ENCODE results near the gene PKD1.
"Not testable (repeated sequence)": the region's sequence is repeated elsewhere in the genome, so short reads cannot be mapped to it uniquely, and the experiment has no call there.

DNA sequence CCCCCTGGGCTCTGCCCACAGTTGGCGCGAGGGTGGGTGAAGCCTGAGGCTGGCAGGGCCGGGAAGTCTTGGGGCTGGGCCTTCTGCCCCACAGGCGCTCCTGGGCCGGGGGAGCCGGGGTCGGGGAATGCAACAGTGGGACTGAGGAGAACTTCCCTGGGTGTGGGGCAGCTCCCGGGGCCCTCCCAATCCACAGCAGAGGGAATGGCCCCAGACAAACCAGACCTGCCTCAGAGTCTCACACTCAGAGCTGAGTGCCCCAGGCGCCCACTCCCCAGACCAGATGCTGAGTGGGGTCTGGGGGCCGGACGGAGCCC, 11.4 kb downstream of the PKD1 start:
- TF ChIP-seq, protein P1, sequence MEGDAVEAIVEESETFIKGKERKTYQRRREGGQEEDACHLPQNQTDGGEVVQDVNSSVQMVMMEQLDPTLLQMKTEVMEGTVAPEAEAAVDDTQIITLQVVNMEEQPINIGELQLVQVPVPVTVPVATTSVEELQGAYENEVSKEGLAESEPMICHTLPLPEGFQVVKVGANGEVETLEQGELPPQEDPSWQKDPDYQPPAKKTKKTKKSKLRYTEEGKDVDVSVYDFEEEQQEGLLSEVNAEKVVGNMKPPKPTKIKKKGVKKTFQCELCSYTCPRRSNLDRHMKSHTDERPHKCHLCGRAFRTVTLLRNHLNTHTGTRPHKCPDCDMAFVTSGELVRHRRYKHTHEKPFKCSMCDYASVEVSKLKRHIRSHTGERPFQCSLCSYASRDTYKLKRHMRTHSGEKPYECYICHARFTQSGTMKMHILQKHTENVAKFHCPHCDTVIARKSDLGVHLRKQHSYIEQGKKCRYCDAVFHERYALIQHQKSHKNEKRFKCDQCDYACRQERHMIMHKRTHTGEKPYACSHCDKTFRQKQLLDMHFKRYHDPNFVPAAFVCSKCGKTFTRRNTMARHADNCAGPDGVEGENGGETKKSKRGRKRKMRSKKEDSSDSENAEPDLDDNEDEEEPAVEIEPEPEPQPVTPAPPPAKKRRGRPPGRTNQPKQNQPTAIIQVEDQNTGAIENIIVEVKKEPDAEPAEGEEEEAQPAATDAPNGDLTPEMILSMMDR (IDR thresholded peaks at IDR 0.05): peak in 1 of 4 experiments; percentile 8
- not testable (repeated sequence) for TF ChIP-seq EP300, POLR2AphosphoS5, POLR2A (IDR thresholded peaks at IDR 0.05)
